Measurements from ENCODE around the gene ATP6V1B1. TPM values are rescaled to one million over a fixed set of nuclear protein-coding genes. Genes with fewer than 3 reads are reported as not detected.

The ATP6V1B1 gene
- total and polyA plus RNA-seq, 2 of the 13 experiments (the other 11 are each of a cell fraction or from before 2014, with no cell fraction given): 0.58 to 1.6 TPM

GRCh38 chr2:70990216-70990615, 54.5 kb downstream of the ATP6V1B1 start:
- DNase-seq (ENCODE audit: low spot score) (no peak), ATAC-seq (no peak), FAIRE-seq (no peak)
- Histone ChIP-seq H3K4me2 (ENCODE audit: low read depth, low read length) (no peak overlapping the region), H3K4me3 (replicated peaks in 1 of 3; ENCODE audit: insufficient read depth in 1 of 3, low read depth in 2 of 3, low read length in 3 of 3) (no peak overlapping the region), H3K4me1 (ENCODE audit: insufficient read depth, low read length) (peaks cover 15% of the 10 kb centered on the region), H3K9ac (ENCODE audit: insufficient read depth, low read depth, low read length) (no peak overlapping the region), H3K36me3 (replicated peaks in 1 of 2; ENCODE audit: control insufficient read depth in 1 of 2, insufficient read depth in 2 of 2, low read length in 2 of 2) (peaks cover 42 to 54% of the 10 kb centered on the region in 2 experiments), H4K20me1 (ENCODE audit: insufficient read depth, low read length) (peaks cover 8% of the 10 kb centered on the region), H3K79me2 (ENCODE audit: insufficient read depth, low read length) (peaks cover 19% of the 10 kb centered on the region), H3K9me3 (ENCODE audit: low read length) (no peaks in the 10 kb centered on the region), H2AFZ (ENCODE audit: low read length) (no peak overlapping the region), H3K27me3 (ENCODE audit: control insufficient read depth in 1 of 2, insufficient read depth in 2 of 2, low read length in 2 of 2) (no peaks in the 10 kb centered on the region; a peak in 1 of 5 replicates), H3K27ac (ENCODE audit: extremely low read length, insufficient read depth, low read length) (no peak overlapping the region)
- BruUV-seq (replicated peaks): no TSS peak
- ChIA-PET POLR2A (no interaction called here), CTCF (ENCODE audit: low intra/inter-chr PET ratio, low total read pairs) (no interaction called here)
- intact Hi-C loops (cut with micrococcal nuclease; ENCODE audit: unreplicated experiment): no loop called here
- in situ Hi-C loops (cut with HindIII; ENCODE audit: extremely low pct_ligation_motif_present, low pct_unique_long_range_greater_than_20kb): no loop called here
- 98% methylated on average over 5 of the region's 5 CpGs for WGBS (ENCODE audit: low lambda C conversion rate)
- no peak for TF ChIP-seq FOXK1 (CRISPR knock-in tag; IDR thresholded peaks at IDR 0.05; ENCODE audit: borderline replicate concordance, low read depth)
- TF ChIP-seq CREM (IDR thresholded peaks at IDR 0.05): no peak
- no peak for TF ChIP-seq CREM (CRISPR knock-in tag; IDR thresholded peaks at IDR 0.05)
- TF ChIP-seq ZNF280D (CRISPR knock-in tag; IDR thresholded peaks at IDR 0.05): no peak
- no peak for TF ChIP-seq ZNF101 (CRISPR knock-in tag; IDR thresholded peaks at IDR 0.05; ENCODE audit: borderline replicate concordance, low read depth)
- no peak for TF ChIP-seq CEBPZ (IDR thresholded peaks at IDR 0.05; ENCODE audit: low read length)
- no peak for TF ChIP-seq ARID2 (CRISPR knock-in tag; IDR thresholded peaks at IDR 0.05; ENCODE audit: borderline replicate concordance)
- TF ChIP-seq ELK4 (CRISPR knock-in tag; IDR thresholded peaks at IDR 0.05; ENCODE audit: borderline replicate concordance): no peak
- TF ChIP-seq ZNF691 (CRISPR knock-in tag; IDR thresholded peaks at IDR 0.05; ENCODE audit: borderline replicate concordance, low read depth): no peak
- TF ChIP-seq ZNF547 (CRISPR knock-in tag; IDR thresholded peaks at IDR 0.05): no peak
- no peak for TF ChIP-seq GATA4 (IDR thresholded peaks at IDR 0.05; ENCODE audit: borderline replicate concordance, low read depth)

All from HepG2 (cell line).